Measurements from ENCODE around the gene UBE2G1. TPM values are rescaled to one million over a fixed set of nuclear protein-coding genes. Genes with fewer than 3 reads are reported as not detected.

Gene UBE2G1
- total RNA-seq, 1 experiment from 2014 or later: 36.7 TPM

Other genes starting within 250 kb of the UBE2G1 start
- gene ZZEF1, start 223.6 kb downstream of the UBE2G1 start, total RNA-seq (2014; rRNA removed; shearing (Covaris generic)): 13.2 and 17.4 TPM in 2 replicates
- 3.0 and 3.2 TPM in 2 replicates for gene CYB5D2, start 223.5 kb downstream of the UBE2G1 start, total RNA-seq (2014; rRNA removed; shearing (Covaris generic))
- gene ANKFY1, start 102.7 kb downstream of the UBE2G1 start, total RNA-seq (2014; rRNA removed; shearing (Covaris generic)): 16.1 and 18.0 TPM in 2 replicates
- gene SPNS3, start 67.3 kb upstream of the UBE2G1 start, total RNA-seq (2014; rRNA removed; shearing (Covaris generic)): not detected in 2 replicates
- gene SPNS2, start 132.2 kb upstream of the UBE2G1 start, total RNA-seq (2014; rRNA removed; shearing (Covaris generic)): 0.08 TPM in 1 of 2 replicates, not detected in the other
- gene MYBBP1A, start 188.7 kb upstream of the UBE2G1 start, total RNA-seq (2014; rRNA removed; shearing (Covaris generic)): 37.0 and 40.3 TPM in 2 replicates
- gene GGT6, start 193.9 kb upstream of the UBE2G1 start, total RNA-seq (2014; rRNA removed; shearing (Covaris generic)): not detected in 2 replicates
- 0.23 TPM in 1 of 2 replicates, not detected in the other for gene SMTNL2, start 217.9 kb upstream of the UBE2G1 start, total RNA-seq (2014; rRNA removed; shearing (Covaris generic))